ENCODE measurements around the gene DNAJC10.
"Not testable (repeated sequence)": the region's sequence is repeated elsewhere in the genome, so short reads cannot be mapped to it uniquely, and the experiment has no call there.

Gene DNAJC10

DNA sequence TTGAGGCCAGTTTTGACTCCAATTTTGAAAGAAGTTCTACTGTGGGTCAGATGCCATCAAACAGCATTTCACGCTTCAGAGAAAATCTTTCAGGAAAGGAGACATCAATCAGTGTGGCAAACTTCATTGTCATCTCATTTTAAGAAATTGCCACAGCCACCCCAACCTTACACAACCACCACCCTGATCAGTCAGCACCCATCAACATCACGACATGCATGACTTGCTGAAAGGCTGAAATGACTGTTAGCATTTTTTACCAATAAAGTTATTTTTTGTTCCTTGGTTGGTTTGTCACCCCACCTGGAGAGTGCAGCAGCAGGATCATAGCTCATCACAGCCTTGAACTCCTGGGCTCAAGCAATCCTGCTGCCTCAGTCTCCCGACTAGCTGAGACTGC is 10.4 kb downstream of the DNAJC10 start:
- no peak for DNase-seq

GRCh38 chr2:182728014-182728413 is 12.0 kb downstream of the DNAJC10 start:
- no peak for DNase-seq

GRCh38 chr2:182729710-182730339 is 13.8 kb downstream of the DNAJC10 start:
- DNase-seq: no peak

- no peak for DNase-seq
These were observed 14.4 kb downstream of the DNAJC10 start for GRCh38 chr2:182730486-182730885.

DNA sequence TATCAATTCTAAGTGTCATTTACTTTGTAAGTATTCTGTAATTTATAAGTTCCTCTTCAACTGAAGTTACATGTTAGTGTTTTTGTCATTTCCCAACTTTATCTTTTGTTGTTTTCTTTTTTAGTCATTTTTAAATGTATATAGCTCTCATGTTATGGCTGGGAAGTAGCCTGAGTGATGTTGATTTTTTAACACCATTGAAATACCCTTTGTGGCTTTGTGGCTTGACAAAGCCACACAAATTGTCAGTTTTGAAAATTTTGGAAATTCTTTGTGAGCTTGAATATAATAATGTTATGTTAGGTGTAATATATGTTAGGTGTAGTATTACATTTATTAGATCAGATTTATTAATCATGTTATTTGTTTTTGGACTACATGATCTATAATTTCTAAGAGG is 16.7 kb downstream of the DNAJC10 start:
- no peak for DNase-seq

GRCh38 chr2:182733572-182733971 is 17.5 kb downstream of the DNAJC10 start:
- no peak for DNase-seq

- not testable (repeated sequence) for DNase-seq
These were observed 20.8 kb downstream of the DNAJC10 start for GRCh38 chr2:182736856-182737255.

DNA sequence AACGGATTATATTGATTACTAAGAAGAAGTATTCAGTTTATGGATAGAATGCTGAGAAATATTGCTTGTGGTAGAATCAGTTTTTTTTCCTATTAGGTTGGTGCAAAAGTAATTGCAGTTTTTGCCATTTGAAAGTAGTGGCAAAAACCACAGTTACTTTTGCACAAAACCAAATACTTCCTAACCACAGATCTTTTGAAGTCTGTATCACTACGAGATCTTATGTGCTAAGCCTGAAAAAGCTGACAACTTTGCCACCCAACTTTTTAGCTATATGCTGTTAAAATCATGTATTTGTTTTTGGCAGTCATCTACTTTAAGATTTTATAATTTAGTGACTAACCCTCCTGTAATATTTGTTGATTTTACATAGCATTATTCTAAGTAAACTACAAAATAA is 24.6 kb downstream of the DNAJC10 start:
- DNase-seq: peak in 1 of 2 donors; percentile 8

DNA sequence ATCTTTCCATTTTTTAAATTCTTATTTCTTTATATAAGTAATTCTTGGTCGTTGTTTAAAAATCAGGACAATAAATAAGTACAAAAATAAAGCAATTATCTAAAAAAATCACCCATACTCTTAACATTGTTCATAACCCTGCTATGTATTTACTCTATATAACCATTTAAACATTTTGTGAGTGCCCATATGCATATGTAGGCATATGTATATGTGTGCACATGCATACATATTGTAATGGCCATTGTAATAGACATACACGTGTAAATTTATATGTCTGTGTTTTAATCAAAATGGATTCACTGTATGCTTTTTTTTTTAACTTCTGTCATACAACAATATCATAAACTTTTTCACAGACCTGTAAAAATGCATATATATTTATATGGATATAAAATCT is 25.6 kb downstream of the DNAJC10 start:
- DNase-seq: no peak

GRCh38 chr2:182744490-182744889 is 28.4 kb downstream of the DNAJC10 start:
- DNase-seq: no peak

- no peak for DNase-seq
These were observed 29.0 kb downstream of the DNAJC10 start for GRCh38 chr2:182745061-182745460.

GRCh38 chr2:182745894-182746293 is 29.8 kb downstream of the DNAJC10 start:
- not testable (repeated sequence) for DNase-seq

- DNase-seq: no peak
These were observed 38.2 kb downstream of the DNAJC10 start for GRCh38 chr2:182754231-182754630.

GRCh38 chr2:182758379-182758778 is 42.3 kb downstream of the DNAJC10 start:
- no peak for DNase-seq

- DNase-seq: no peak
These were observed 45.8 kb downstream of the DNAJC10 start for GRCh38 chr2:182761903-182762302.

GRCh38 chr2:182763311-182763912 is 47.4 kb downstream of the DNAJC10 start:
- DNase-seq: peak in 1 of 2 donors; percentile 8

DNA sequence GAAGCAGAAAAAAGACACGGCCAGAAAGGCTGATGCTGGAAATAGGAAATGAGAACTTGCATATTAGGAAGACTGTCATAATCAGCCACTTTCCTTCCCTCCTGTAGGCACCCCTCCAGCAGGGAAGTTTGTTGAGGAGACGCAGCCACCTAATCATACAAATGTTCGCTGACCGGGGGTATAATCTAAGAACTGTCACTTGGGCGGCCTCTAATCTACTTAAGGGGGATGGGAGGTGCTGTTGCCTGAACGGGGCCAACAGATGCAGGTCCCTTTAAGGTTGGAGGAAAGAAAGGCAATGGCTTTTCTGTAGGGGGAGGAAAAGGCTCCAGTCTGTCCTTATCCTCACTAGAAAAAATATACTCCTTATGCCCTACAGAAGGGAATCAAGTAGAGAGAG is 50.6 kb downstream of the DNAJC10 start:
- no peak for DNase-seq

DNA sequence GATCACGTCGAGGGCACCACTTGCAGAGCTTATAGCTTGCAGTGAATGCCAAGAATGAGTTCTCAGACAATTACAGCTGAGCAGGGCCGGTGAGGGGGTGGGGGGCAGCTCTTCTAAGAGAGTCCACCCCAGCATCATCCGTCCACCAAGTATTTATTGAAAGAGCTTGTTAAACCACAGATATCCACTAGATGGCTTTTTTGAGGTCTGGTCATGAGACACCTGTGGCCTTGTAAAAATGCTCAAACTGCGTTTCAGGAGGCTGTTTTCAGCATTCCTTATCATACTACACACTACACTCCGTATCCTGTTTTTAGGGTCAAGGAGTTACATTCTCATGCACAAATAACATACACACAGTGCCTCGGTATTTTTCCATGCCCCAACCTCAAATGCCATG is 51.5 kb downstream of the DNAJC10 start:
- DNase-seq: no peak

DNA sequence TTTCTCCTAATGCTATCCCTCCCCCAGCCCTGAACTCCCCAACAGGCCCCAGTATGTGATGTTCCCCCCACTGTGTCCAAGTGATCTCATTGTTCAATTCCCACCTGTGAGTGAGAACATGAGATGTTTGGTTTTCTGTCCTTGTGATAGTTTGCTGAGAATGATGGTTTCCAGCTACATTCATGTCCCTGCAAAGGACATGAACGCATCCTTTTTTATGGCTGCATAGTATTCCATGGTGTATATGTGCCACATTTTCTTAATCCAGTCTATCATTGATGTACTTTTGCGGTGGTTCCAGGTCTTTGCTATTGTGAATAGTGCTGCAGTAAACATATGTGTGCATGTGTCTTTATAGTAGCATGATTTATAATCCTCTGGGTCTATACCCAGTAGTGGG is 52.9 kb downstream of the DNAJC10 start:
- DNase-seq: not testable (repeated sequence)

- no peak for DNase-seq
These were observed 63.3 kb downstream of the DNAJC10 start for GRCh38 chr2:182779323-182779722.

- not testable (repeated sequence) for DNase-seq
These were observed 65.0 kb downstream of the DNAJC10 start for GRCh38 chr2:182781099-182781498.

- not testable (repeated sequence) for DNase-seq
These were observed 66.6 kb downstream of the DNAJC10 start for GRCh38 chr2:182782686-182783085.

DNA sequence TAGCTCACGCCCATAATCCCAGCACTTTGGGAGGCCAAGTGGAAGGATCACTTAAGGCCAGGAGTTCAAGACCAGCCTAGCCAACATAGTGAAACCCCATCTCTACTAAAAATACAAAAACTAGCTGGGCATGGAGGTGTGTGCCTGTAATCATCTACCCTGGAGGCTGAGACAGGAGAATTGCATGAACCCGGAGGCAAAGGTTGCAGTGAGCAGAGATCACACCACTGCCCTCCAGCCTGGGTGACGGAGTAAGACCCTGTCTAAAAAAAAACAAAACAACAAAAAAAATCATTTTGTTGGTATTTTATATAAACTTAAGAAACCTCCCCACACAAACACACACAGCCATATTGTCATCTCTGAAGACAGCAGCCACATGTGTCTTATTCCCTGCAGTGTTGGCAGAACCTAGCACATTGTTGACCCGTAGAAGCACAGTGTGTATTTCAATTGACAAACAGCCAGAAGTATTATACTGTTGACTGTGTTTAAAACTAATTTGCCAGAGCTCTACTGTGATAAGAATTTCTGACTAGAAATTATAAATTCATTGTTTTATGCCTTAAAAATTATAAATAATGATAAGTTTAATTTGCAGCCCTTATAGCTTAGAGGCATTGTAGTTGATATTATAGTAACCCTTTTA is 68.1 kb downstream of the DNAJC10 start:
- no peak for DNase-seq

DNA sequence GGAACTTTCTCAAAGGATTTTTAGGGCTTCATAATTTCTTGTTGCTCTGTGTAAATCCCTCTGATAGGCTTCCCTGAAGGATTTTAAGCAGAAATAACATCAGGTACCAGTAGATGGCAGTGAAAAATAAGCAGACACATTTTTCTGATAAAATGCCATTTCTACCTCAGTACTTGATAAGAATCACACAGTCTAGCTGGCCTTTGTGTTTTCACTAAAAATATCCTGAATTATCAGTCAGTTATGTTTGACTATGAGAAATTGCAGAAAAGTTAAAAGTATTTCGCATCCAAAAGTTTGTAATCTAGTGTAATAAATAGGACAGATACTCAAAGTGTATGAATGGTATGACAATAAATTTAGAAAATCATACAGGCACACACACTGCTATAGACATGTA is 68.7 kb downstream of the DNAJC10 start:
- DNase-seq: peak in 1 of 2 donors; percentile 4
